Pancreas (tissue), 10 donors: ENCODE data around the gene EPB41L5. TPM values are rescaled to one million over a fixed set of nuclear protein-coding genes. Genes with fewer than 3 reads are reported as not detected.
"Not testable (repeated sequence)": the region's sequence is repeated elsewhere in the genome, so short reads cannot be mapped to it uniquely, and the experiment has no call there.

Experiments
- ATAC-seq, 4 donors: fragments of 200-7000 bp; cut with Tn5 transposase; one replicate each; pipeline versions ENCODE4 v1.8.0 to v1.9.1; 2020; ENCODE audit warnings: mild to moderate bottlenecking in 4 of 4, moderate library complexity in 4 of 4
- DNase-seq, 6 donors: peaks; one replicate each; pipeline ENCODE4 v3.0.0-alpha.2; 2020
- FAIRE-seq: peaks from 2 replicates; lab custom pipeline; 2012; peaks lifted over from hg19 to GRCh38; lab: Jason Lieb, UNC
- H3K27ac ChIP-seq, 4 donors: fragments of 200-600 bp; sonication (generic); 1 replicate in 3 of 4; 2 replicates in 1 of 4; pipeline versions ENCODE4 v1.5.0 to v1.8.0; 2020
- H3K27me3 ChIP-seq, 4 donors: fragments of 200-600 bp; one replicate each; pipeline ENCODE4 v1.8.0; 2021
- H3K36me3 ChIP-seq, 3 donors: fragments of 200-600 bp; sonication (generic) in 1 of 3; one replicate each; pipeline versions ENCODE4 v1.5.0 to v1.8.0; 2020 to 2021
- H3K4me1 ChIP-seq, 3 donors: fragments of 200-600 bp; one replicate each; pipeline ENCODE4 v1.8.0; 2021
- H3K4me3 ChIP-seq, 4 donors: fragments of 200-600 bp; sonication (generic) in 2 of 4; one replicate each; pipeline versions ENCODE4 v1.5.0 to v1.8.0; 2020 to 2021
- H3K9me3 ChIP-seq, 4 donors: fragments of 200-600 bp; one replicate each; pipeline ENCODE4 v1.8.0; 2021
- CTCF ChIP-seq, 4 donors: fragments of 200-600 bp; sonication (generic) in 3 of 4; IDR thresholded peaks; one replicate each; pipeline versions ENCODE4 v1.5.0 to v1.8.0; 2021; ENCODE audit warnings: antibody characterized with exemption in 4 of 4
- WGBS, 2 donors: extraction: QIAGEN DNeasy Blood & Tissue Kit; methylation state at CpG; one replicate each; pipeline ENCODE4 v1.1.7; 2013; 5-methylcytosine and 5-hydroxymethylcytosine counted together
- intact Hi-C, 3 donors: fragments of 100-400 bp; cut with DNase I; formaldehyde crosslinking; loops; one replicate each; pipeline versions ENCODE4 v1.11.1 to v1.14.2; 2022
- polyA plus RNA-seq, 2 donors: library from polyadenylated mRNA; stranded (reverse); fragments of 200-250 nt; gene quantifications; one replicate each; pipeline ENCODE4 v1.2.3, GENCODE V29; 2013
- total RNA-seq, 6 donors: library from RNA; stranded (reverse); fragmentation: NEBNext Ultra II Directional in 4 of 6; extraction: Animal tissue kit (Norgen Biotek cat#: 25700) in 4 of 6; gene quantifications; one replicate each; pipeline versions ENCODE4 v1.2.1 to v1.2.4, GENCODE V29; 2021 to 2023
- donor health status: healthy with polysubstance abuse.
- donor health status: DM: no; HTN: no; CAD: no; lungs with moderate emphysema.
- donor health status: DM: no; HTN: no; CAD: no.
- donor health status: control.
- donor health status: control.
- donor health status: Bipolar disorder and iron deficiency.
- donor health status: DM: yes; HTN: yes; CAD: no.
- donor health status: DM: no; HTN: no; CAD: no.
- donor health status: DM: no; HTN: no; CAD: no.
- donor health status: DM: yes; HTN: yes; CAD: no.

EPB41L5 gene
- total and polyA plus RNA-seq, 8 donors: 7.3 to 23.8 (median 20.5) TPM

GRCh38 chr2:120118018-120118417 is 105.1 kb downstream of the EPB41L5 start:
- intact Hi-C loops: no loop called here
- H3K9me3 ChIP-seq: no peaks in the 10 kb centered on the region
- ATAC-seq (no peak), DNase-seq (no peak), FAIRE-seq (no peak)
- no peak overlapping the region for H3K4me3 ChIP-seq
- no peaks in the 10 kb centered on the region for H3K4me1 ChIP-seq
- H3K36me3 ChIP-seq: no peaks in the 10 kb centered on the region
- no peak for TF ChIP-seq CTCF (IDR thresholded peaks at IDR 0.05)
- H3K27me3 ChIP-seq: no peaks in the 10 kb centered on the region
- WGBS, 2 donors: 92% methylated on average over 3 of the region's 3 CpGs
- no peak overlapping the region for H3K27ac ChIP-seq

- TF ChIP-seq CTCF (IDR thresholded peaks at IDR 0.05): no peak
- no peaks in the 10 kb centered on the region for H3K9me3 ChIP-seq
- no peaks in the 10 kb centered on the region for H3K4me1 ChIP-seq
- H3K4me3 ChIP-seq: no peak overlapping the region
- H3K27ac ChIP-seq: no peak overlapping the region
- ATAC-seq (no peak), FAIRE-seq (no peak), DNase-seq (no peak)
- H3K27me3 ChIP-seq: no peaks in the 10 kb centered on the region
- 97% methylated on average over 4 of the region's 4 CpGs for WGBS, 2 donors
- intact Hi-C loops: no loop called here
- H3K36me3 ChIP-seq: no peaks in the 10 kb centered on the region
These were observed 105.6 kb downstream of the EPB41L5 start for GRCh38 chr2:120118471-120118870.

- H3K4me1 ChIP-seq, FAIRE-seq, H3K9me3 ChIP-seq, H3K36me3 ChIP-seq, intact Hi-C loops, H3K27me3 ChIP-seq, DNase-seq, H3K4me3 ChIP-seq, ATAC-seq, H3K27ac ChIP-seq: not testable (repeated sequence)
- WGBS, 2 donors: 96 to 97% methylated on average over 3 of the region's 3 CpGs
These were observed 108.5 kb downstream of the EPB41L5 start for GRCh38 chr2:120121337-120121736.

GRCh38 chr2:120123090-120123489 is 110.2 kb downstream of the EPB41L5 start:
- TF ChIP-seq CTCF (IDR thresholded peaks at IDR 0.05): no peak
- intact Hi-C loops: no loop called here
- Histone ChIP-seq H3K27ac (no peak overlapping the region), H3K36me3 (no peaks in the 10 kb centered on the region), H3K27me3 (no peaks in the 10 kb centered on the region), H3K4me3 (no peak overlapping the region), H3K9me3 (no peaks in the 10 kb centered on the region), H3K4me1 (no peaks in the 10 kb centered on the region)
- DNase-seq (no peak), ATAC-seq (no peak), FAIRE-seq (no peak)
- WGBS, 2 donors: 96 to 97% methylated on average over 3 of the region's 3 CpGs

- no peak for ATAC-seq
- Histone ChIP-seq H3K4me1 (no peaks in the 10 kb centered on the region), H3K27me3 (no peaks in the 10 kb centered on the region), H3K36me3 (no peaks in the 10 kb centered on the region), H3K27ac (no peak overlapping the region), H3K9me3 (no peaks in the 10 kb centered on the region), H3K4me3 (no peak overlapping the region)
- intact Hi-C loops: no loop called here
- 87 to 96% methylated on average over 3 of the region's 3 CpGs for WGBS, 2 donors
- no peak for DNase-seq
- FAIRE-seq: no peak
- no peak for TF ChIP-seq CTCF (IDR thresholded peaks at IDR 0.05)
These were observed 112.3 kb downstream of the EPB41L5 start for GRCh38 chr2:120125195-120125594.

- H3K36me3 ChIP-seq: no peaks in the 10 kb centered on the region
- FAIRE-seq: no peak
- H3K27ac ChIP-seq: no peak overlapping the region
- no peaks in the 10 kb centered on the region for H3K27me3 ChIP-seq
- intact Hi-C loops: no loop called here
- no peak for TF ChIP-seq CTCF (IDR thresholded peaks at IDR 0.05)
- no peak for DNase-seq
- H3K9me3 ChIP-seq: no peaks in the 10 kb centered on the region
- H3K4me3 ChIP-seq: no peak overlapping the region
- H3K4me1 ChIP-seq: no peaks in the 10 kb centered on the region
- no peak for ATAC-seq
These were observed 115.3 kb downstream of the EPB41L5 start for GRCh38 chr2:120128216-120128615.
